ENCODE data around the gene C1orf53.
"Not testable (repeated sequence)": the region's sequence is repeated elsewhere in the genome, so short reads cannot be mapped to it uniquely, and the experiment has no call there.

C1orf53 gene

DNA sequence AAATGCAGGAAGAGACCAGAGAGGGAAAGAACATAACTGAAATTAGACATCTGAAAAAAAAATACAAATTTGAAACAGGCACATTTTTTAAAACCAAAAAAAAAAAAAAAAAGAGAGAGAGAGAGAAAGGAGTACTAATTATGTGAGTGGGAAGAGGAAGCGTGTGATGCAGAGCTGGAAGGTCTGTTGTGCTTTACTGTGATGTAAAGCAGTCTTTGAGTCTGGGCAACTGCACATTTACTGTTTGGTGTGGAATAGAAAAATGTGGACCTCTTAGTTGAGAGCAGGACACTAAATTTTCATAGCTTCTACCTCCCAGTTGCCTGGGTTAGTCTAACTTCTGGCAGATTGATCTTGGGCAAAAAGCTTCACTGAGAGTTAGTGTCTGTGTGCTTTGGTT lies 31.2 kb downstream of the C1orf53 start:
- H3K4me3 ChIP-seq (ENCODE audit: low read depth, low read length): no peak overlapping the region
- TF ChIP-seq, protein P1, sequence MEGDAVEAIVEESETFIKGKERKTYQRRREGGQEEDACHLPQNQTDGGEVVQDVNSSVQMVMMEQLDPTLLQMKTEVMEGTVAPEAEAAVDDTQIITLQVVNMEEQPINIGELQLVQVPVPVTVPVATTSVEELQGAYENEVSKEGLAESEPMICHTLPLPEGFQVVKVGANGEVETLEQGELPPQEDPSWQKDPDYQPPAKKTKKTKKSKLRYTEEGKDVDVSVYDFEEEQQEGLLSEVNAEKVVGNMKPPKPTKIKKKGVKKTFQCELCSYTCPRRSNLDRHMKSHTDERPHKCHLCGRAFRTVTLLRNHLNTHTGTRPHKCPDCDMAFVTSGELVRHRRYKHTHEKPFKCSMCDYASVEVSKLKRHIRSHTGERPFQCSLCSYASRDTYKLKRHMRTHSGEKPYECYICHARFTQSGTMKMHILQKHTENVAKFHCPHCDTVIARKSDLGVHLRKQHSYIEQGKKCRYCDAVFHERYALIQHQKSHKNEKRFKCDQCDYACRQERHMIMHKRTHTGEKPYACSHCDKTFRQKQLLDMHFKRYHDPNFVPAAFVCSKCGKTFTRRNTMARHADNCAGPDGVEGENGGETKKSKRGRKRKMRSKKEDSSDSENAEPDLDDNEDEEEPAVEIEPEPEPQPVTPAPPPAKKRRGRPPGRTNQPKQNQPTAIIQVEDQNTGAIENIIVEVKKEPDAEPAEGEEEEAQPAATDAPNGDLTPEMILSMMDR (IDR thresholded peaks at IDR 0.05; ENCODE audit: low read depth, low read length, missing control alignments): no peak
- DNase-seq (ENCODE audit: low read depth): no peak

DNA sequence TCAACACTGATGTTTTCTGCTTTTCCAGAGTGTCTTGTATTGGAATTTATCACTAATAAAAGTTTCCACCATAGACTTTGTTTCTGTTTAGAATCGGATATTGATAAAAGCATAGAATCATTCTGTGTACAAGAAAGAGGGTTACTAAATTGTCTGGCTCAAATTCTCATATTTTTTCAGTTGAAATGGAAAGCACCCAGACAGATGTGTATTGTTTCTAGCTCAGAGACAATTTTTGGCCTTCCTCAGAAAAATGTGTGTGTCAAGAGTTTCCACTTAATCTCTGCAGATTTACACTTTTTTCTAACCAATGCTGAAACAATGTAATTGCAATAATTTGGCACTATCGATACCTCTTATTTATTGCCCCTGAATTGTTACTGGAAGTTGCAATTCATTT lies 35.0 kb downstream of the C1orf53 start:
- DNase-seq (ENCODE audit: low read depth): no peak
- H3K4me3 ChIP-seq (ENCODE audit: low read depth, low read length): no peak overlapping the region
- TF ChIP-seq, protein P1 (IDR thresholded peaks at IDR 0.05; ENCODE audit: low read depth, low read length, missing control alignments): no peak

DNA sequence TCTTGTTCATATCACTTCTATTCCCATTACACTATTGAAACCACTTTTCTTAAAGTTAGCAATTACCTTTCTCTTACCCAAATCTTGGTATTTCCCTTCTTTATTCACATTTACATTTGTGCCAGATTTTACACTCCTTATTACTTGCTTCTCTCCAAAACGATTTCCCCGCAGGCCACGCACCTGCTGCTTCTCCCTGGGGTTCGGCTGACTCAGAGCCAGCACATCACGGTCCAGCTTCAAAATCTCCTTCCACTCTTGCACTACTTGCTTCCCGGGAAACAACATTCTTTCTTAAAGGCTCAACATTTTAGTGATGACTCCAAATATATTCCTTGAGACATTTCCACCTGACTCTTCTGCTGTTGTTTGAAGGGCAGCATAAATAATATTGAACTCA lies 35.5 kb downstream of the C1orf53 start:
- no peak overlapping the region for H3K4me3 ChIP-seq (ENCODE audit: low read depth, low read length)
- TF ChIP-seq, protein P1 (IDR thresholded peaks at IDR 0.05; ENCODE audit: low read depth, low read length, missing control alignments): no peak
- DNase-seq (ENCODE audit: low read depth): no peak

DNA sequence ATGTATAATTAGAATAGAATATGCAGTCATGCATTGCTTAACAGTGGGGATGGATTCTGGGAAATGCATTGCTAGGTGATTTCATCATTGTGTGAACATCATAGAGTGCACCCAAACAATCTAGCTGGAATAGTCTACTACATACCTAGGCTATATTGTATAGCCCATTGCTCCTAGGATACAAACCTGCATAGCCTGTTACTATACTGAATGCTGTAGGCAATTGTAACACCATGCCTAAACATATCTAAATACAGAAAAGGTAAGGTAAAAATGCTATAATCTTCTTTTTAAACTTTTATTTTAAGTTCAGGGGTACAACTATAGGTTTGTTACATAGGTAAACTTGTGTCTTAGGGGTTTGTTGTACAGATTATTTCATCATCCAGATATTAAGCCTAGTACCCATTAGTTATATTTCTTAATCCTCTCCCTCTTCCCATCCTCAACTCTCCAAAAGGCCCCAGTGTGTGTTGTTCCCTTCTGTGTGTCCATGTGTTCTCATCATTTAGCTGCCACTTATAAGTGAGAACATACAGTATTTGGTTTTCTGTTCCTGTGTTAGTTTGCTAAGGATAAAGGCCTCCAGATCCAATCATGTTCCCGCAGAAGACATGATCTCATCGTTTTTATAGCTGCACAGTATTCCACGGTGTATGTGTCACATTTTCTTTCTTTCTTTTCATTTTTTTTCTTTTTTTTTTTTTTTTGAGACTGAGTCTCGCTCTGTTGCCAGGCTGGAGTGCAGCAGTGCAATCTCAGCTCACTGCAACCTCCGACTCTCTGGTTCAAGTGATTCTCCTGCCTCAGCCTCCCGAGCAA lies 36.9 kb downstream of the C1orf53 start:
- H3K4me3 ChIP-seq (ENCODE audit: low read depth, low read length); DNase-seq (ENCODE audit: low read depth): not testable (repeated sequence)

GRCh38 chr1:197942042-197942441 lies 39.6 kb downstream of the C1orf53 start:
- DNase-seq (ENCODE audit: low read depth): no peak
- H3K4me3 ChIP-seq (ENCODE audit: low read depth, low read length): no peak overlapping the region
- TF ChIP-seq, protein P1 (IDR thresholded peaks at IDR 0.05; ENCODE audit: low read depth, low read length, missing control alignments): no peak

- TF ChIP-seq, protein P1 (IDR thresholded peaks at IDR 0.05; ENCODE audit: low read depth, low read length, missing control alignments): no peak
- DNase-seq (ENCODE audit: low read depth): no peak
Observed at GRCh38 chr1:197944485-197944884, 42.1 kb downstream of the C1orf53 start.

GRCh38 chr1:197948926-197949899 lies 46.8 kb downstream of the C1orf53 start:
- DNase-seq (ENCODE audit: low read depth): no peak
- H3K4me3 ChIP-seq (ENCODE audit: low read depth, low read length): no peak overlapping the region
- TF ChIP-seq, protein P1 (IDR thresholded peaks at IDR 0.05; ENCODE audit: low read depth, low read length, missing control alignments): no peak

More at GRCh38 chr1:197944485-197944884, 42.1 kb downstream of the C1orf53 start:
- H3K4me3 ChIP-seq (ENCODE audit: low read depth, low read length): no peak overlapping the region
